Stimulated activated CD8-positive, alpha-beta memory T cell treated with anti-CD3 and anti-CD28 coated beads, Interleukin-12 subunit alpha, Interleukin-12 subunit beta, amount 100 ng/mL, for 4 hours (primary cell): ENCODE results near the gene ABHD6.
"Not testable (repeated sequence)": the region's sequence is repeated elsewhere in the genome, so short reads cannot be mapped to it uniquely, and the experiment has no call there.

Experiments
- DNase-seq: peaks from one replicate; pipeline ENCODE4 v3.0.0-alpha.2; 2020; ENCODE audit warnings: low read depth

The ABHD6 gene

DNA sequence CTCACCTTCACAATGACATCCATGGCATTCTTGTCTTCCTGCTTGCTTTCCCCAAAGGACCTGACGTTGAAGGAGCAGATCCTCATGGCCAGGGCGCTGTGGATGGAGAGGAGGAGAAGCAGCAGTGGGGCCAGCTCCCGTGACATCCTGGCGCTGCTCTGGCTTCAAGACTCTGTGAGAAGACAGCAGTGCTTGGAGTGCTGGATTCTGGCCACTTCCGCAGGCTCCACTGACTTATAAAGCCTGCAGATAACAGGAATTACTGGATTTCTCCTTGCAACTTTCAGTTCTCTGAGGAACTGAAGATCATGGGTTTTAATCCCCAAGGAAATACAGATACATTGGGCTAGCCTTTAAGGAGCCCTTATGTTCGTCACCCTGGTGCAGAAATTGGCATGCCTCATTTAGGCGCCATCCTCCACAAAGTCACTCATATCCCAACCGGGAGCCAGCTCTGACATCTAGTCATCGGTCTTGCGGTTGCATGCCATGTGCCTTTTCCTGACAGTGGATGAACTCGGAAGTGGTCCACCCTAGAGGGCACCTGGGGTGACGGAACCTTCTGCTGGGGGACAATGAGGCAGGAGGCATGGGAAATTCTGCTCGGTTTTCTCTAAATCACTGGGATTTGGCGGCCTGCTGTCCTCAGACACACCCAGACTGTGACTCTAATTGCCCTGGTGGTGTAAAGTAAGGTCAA, 26.7 kb upstream of the ABHD6 start, which contains the start of gene DNASE1L3:
Gene DNASE1L3, minus strand, starts transcription at position 212 of the 700 bp plus-strand sequence. Its CDS starts 66 bp downstream, at position 146.
- DNase-seq, result no peak

DNA sequence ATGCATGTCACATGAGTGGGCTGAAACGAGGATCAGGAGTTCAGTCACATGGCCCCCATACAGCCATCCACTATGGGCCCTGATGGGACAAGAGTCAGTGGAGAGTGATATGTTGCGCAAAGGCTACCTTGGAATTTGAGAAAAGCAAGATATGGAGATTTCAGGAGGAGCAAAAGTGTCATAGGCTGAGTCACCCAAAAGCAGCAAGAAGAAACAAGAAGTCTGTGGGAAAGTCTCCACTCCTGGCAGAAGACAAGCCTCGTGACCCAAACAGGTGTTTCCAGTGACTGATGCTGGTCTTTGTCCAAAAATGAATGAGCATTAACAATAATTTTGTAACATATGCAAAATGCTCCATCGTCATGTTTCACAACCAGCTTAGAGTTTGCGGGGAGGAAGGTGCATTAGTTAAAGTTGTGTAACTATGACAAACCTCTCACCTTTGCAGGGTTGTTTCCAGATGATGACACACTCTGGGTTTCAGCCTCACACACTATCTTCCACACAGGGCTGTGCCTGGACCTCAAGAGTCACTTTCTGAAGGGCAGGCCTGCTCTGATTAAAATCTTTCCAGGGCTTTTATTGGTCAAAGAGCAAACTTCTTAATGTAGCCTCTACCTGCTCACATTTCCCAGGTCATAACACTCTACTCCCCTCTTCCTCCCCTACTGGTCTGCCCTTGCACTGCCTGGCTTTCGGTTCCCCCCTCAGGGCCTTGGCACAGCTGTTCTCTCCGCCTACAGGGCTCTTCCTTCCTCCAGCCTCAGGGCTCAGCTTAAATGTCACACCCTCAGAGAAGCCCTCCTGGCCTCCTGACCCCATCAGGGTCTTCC, 22.9 kb upstream of the ABHD6 start:
- DNase-seq, result no peak

DNA sequence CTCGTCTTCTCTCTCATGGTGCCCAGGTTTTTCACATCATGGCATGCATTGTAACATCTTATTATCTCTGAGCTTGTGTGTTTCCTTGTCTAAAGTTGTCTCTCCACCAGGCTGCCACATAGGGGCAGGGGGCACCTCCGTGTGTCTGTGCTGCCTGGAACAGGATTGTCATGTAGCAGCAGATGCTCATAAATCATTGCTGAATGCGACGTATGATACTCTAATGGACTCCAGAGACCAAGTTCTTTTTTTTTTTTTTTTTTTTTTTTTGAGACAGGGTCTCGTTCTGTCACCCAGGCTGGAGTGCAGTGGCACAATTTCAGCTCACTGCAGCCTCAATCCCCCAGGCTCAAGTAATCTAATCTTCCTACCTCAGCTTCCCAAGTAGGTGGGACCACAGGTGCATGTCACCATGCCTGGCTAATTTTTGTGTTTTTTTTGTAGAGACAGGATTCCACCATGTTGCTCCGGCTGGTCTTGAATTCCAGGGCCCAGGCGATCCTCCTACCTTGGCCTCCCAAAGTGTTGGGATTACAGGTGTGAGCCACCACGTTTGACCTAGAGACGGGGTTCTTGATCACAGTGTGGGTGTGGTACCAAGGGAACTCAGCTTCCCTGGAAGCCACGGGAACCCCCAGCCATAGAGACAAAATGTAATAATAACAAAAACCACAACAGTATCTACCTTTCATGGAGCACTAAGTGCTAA, 22.1 kb upstream of the ABHD6 start:
- no peak for DNase-seq

DNA sequence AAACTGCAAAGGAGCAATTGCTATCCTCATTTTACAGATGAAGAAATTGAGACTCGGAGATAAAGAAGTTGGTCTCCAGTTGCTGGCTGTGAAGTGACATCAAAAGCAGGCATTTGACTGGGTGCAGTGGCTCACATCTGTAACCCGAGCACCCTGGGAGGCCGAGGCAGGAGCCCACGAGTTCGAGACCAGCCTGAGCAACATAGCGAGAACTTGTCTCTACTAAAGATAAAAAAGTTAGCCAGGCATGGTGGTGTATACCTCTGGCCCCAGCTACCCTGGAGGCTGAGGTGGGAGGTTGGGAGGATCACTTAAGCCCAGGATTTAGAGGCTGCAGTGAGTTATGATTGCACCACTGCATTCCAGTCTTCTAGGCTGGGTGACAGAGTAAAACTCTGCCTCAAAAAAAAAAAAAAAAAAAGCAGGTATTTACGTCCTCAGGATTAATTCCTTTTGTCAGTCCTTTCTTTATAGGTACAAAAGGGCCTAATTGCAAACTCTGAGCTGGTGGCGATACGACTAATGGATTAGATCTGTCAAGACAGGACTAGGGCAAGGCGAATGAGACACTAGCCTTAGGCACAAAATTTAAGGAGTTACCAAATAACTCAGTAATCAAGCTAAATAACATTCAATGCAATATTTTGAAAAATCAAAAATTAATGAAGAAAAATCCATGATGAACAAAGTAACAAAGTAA, 20.9 kb upstream of the ABHD6 start:
- no peak for DNase-seq

DNA sequence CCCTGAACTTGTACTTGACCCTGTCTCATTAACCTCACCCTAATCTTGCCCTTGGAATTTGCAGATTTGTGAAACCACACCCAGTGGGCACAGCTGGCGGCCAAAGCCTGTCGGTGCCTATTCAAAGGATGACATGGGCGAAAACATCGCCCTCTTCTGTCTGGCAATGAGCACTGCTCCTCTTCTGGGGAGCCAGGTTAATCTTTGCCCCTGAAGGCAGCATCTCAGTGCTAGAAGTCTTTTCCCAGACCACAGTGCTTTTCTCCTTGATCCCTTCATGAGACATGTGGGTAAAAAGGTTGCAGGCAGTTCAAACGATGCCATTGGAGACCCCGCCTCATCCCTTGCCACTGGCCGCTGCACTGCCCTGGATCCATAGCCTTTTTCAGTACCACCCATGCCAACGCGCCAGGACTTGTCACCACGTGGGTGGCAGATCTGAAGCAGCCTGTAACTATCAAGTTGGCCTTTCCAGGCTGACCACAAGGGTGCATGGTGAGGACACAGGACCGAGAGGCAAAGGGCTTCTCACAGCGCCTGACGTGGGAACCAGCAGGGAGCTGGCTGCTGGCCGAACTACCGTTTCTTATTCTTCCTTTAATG, 20.3 kb upstream of the ABHD6 start:
- no peak for DNase-seq

DNA sequence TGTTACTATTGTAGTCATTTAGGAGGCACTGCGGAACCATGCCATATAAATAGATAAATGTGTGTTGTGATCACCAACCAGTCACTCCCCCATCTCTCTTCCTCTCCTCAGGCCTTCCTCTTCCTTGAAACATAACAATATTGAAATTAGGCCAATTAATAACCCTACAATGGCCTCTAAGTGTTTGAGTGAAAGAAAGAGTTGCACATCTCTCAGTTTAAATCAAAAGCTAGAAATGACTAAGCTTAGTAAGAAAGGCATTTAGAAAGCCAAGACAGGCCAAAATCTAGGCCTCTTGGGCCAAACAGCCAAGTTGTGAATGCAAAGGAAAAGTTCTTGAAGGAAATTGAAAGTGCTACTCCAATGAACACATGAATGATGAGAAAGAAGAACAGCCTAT, 18.7 kb upstream of the ABHD6 start:
- DNase-seq, result no peak

DNA sequence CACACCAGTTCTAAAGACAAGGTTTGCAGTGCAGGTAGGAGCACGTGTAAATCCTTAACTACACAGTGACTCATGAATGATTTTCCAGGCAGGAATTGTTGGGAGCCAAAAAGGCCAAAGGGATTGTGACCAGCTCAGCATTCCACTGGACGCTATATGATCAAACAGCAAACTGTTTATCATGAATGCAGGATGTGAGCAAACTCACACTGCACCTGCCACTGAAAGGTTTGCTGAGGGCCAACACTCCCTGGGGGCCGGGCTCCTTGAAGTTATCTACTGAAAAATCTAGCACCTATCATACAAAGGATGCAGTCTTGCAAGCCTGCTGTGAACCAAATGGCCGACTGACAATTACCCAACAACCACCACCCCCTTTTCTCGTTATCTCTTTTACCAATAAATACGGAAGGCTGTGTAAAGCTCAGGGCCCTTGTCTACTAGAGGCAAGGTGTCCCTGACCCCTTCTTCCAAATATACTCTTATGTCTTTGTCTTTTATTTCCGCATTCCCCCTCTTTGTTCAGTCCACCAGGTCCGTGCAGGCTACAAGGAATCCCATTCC, 15.3 kb upstream of the ABHD6 start:
- no peak for DNase-seq

DNA sequence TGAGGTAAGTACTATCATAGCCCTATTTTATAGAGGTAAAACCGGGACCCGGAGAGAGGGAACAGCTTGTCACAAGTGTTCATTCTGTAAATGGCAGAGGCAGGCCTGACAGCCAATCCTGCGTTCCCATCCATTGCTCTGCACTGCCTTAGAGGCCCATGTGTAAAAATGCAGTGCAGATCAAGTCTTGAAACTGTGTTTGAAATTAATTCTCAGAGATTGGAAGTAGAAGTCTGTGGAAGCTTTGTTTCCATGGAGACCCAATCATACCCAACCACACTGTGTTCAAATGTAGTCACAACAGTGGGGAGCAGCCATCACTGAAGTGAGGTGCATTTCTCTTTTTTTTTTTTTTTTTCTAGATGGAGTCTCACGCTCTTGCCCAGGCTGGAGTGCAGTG, 13.7 kb upstream of the ABHD6 start:
- no peak for DNase-seq

DNA sequence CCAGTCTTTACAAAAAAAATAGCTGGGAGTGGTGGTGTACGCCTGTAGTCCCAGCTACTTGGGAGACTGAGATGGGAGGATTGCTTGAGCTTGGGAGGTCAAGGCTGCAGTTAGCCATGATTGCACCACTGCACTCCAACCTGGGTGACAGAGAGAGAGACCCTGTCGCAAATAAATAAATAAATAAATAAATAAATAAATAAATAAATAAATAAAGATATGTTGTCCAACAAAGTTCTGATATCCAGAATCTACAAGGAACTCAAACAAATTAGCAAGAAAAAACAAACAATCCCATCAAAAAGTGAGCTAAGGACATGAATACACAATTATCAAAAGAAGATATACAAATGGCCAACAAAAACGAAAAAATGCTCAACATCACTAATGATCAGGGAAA, 9.7 kb upstream of the ABHD6 start:
- DNase-seq, result not testable (repeated sequence)

DNA sequence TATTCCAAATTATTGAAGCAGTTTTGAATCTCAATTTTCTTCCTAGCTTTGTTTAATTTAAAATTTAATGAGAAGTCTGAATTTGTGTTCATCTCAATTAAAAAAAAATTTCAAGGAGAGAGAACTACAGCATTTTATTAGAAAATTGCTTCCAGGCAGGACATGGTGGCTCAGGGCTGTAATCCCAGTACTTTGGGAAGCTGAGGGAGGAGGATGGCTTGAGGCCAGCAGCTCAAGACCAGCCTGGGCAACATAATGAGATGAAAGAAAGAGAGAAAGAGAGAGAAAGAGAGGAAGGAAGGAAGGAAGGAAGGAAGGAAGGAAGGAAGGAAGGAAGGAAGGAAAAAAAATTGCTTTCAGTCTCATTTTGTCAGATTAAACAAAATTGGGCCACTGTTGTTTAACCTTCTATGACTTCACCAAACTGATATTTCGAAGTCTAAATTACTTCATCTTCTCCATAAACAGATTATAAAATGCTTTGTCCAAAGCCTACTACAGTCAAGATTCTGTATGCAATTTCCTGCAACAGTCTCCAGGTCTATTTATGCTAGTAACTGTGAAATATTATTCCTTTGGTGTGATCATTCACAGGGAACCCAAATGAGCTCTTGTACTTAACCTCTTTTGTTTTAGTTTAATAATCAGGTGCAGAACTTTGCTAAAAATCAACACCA, 6.6 kb upstream of the ABHD6 start:
- no peak for DNase-seq

DNA sequence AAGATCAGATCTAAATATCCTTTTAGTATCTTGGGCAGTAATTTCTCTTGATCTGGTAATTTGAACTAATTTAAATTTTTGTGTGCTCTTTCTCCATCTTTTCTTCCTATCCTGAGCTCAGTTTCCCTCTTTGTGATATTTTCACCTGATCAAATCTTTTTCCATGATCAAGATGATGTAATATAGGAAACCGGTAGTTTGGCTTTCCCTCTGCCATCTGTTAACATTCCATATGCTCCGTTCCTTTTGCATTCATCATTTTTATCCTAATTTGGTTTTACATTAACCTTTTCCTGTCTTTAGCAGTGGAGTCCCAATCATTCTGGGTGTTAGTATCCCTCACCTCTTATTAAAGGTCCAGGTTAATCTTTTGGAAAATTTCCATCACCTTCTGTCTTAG, 5.9 kb upstream of the ABHD6 start:
- no peak for DNase-seq

DNA sequence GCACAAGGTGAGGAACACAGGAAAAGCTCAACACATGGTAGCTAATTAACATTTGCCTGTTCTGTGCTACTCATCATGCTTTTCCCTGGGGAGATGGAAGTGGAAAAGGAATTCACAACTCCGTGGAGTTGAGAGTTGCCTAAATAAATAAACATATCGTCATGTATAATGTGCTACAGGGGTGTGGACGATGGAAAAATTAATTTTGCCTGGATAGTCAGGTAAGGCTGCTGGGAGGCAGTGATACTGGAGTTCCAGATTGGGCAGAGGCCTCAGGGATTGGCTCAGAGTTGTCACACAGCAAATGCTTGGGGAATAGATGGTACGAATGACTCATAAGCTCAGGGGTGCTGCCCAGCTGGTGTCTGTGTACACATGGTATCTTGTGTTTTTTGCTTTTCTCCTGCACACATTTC, 3.1 kb upstream of the ABHD6 start:
- no peak for DNase-seq

DNA sequence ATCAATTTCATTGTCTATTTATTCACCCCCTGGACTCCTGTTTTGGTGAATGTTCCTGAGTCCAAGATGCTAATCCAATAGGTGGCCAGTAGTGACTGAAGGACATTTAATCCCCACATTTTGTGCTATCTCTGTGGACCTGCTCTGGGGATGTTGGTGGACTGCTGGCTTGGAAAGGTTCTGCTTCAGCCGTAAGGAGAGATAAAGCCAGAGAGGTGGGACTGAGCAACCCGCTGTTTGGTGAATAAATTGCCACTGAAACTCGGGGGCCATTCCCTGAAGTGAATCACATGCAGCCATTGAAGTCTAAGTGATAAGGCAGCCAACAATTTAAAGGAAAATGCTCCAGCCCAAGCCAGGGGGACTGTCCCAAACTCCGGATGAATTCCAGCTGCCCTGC, 1.6 kb upstream of the ABHD6 start:
- no peak for DNase-seq

DNA sequence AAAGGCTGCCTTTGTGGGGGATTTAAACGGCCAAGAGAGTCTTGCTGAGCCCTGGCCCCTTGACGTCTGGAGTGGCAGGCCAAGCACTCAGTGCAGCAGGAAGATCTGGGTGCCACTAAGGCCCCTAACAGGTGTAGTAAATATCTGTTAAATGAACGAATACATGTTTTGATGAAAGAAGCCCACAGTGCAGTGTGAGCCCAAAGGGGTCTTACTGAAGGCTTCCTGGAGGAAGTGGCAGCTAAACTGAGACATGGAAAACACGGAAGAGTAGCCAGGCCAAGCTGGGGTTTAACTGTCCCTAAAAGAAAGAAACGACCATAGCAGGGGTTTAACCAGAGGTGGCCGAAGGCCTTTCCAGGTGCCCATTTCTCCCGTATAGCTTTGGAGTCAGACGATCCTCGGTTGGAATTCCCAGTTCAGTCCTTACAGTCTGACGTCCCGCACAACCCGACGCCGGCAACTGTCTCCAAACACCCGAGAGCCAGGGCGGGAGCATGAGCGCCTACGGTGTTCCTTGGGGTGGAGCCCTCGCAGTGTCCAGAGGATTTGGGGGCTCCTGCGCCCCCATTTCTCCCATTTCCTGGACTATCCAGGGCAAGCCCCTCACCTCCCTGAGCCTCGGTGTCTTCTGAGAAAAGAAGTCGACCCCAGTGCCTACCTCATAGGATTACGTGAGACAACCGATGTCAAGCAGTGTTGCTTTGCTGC, 910 bp upstream of the ABHD6 start:
- DNase-seq, result no peak

DNA sequence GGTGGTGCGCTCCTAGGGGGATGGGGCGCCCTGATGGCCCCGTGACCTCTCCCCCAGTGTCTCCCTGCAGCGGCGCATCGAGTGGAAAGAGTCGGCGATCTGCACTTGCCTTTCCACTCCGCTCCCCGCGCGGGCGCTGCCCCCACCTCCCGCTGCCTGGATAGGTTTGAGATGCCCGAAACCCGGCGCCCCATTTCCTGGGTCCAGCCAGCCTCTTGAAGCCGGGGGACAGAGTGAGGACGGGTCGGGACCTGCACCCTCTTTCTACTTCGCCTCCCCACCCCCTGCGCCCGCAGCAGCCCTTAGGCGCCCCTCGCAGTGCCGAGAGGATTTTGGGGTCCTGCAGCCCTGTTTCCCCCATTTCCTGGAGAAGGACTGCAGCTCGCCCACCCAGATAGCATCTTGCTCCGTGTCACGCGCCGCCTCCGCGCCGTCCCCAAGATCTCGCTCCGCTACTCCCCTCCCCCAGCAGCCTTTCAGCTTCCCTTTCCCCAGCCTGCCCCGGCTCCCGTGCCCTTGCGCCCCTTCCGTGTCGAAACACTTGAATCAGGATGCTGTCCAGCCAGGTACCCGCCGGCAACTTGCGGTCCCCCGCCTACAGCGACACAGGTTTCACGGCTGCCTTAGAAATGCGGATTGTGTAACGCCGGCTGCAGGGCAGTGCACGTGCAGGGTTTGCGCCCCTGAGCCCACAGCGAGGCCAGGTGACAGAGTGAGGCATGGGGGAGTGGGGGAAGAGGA, 519 bp downstream of the ABHD6 start:
- DNase-seq, result peak; percentile 43

DNA sequence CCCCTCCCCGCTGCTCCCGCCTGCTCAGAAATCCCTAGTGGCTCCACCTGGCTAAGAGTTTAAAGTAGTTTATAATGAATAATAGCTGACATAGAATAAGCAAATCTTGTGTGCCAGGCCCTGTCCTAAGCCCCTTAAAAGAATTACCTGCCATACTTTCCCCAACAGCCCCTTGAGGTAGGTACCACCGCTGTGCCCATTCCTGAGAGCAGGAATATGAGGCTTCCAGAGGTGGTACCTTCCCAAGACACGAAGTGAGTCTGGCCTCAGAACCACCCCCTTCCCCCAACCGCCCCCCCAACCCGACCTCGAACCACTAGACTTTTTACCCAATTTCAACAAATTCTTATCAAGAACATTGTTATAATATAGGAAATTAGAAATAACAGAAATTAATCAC, 1.2 kb downstream of the ABHD6 start:
- no peak for DNase-seq

DNA sequence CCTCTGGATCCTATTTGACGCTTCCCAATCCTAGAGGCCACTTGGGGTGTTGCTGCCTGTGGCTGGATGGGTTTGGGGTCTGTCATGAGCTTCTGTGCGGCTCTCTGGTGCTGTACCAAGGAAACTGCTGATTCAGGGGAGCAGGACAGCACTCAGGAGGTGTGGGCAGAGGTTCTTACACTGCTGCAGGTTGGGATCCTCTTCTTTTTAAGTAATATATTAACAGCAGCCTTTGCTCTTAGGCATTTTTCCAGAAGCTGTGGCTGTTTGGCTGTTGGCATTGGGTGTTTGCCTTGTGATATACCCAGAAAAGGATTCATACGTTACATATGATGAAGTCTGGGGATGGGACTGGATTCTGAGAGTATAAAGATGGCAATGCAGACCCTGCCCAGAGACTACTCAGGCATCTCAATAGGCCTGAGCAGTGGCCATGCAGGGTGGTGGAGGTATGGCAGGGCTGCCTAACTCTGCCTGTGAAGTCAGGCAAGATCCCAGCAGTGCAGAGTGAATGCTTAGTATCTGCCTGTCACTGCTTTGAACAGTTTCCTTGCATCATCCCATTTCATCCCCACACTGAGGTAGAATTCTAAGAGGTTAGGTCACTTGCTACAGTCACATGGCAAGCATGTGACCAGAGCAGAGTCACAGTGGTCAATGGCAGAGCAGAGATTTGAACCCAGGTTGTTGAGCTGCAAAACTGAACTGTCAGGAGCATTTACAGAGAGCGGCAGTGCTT, 3.9 kb downstream of the ABHD6 start:
- DNase-seq, result no peak

DNA sequence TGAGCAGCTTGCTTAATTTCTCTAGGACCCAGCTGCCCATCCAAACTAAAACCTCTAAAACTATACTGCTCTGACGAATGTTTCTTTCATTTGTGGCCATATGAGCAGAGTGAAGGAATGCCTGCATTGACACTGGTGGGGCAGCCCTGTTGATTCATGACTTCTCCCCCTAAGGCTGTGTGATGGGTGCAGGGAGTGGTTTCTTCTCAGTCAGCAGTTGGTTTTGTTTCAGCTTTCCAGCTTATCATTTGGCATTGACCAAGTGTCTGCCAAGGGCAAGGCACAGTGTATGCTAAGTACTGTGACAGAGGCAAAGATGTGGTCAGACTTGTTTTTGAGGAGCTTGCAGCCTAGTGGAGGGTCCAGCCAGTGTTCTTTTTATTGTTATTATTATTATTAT, 4.7 kb downstream of the ABHD6 start:
- DNase-seq, result no peak

DNA sequence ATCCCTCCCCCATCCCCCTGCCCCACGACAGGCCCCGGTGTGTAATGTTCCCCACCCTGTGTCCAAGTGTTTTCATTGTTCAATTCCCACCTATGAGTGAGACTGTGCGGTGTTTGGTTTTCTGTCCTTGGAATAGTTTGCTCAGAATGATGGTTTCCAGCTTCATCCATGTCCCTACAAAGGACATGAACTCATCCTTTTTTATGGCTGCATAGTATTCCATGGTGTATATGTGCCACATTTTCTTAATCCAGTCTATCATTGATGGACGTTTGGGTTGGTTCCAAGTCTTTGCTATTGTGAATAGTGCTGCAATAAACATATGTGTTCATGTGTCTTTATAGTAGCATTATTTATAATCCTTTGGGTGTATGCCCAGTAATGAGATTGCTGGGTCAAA, 5.3 kb downstream of the ABHD6 start:
- DNase-seq, result not testable (repeated sequence)
